ENCODE results near the gene CDH9.
"Not testable (repeated sequence)": the region's sequence is repeated elsewhere in the genome, so short reads cannot be mapped to it uniquely, and the experiment has no call there.

CDH9 gene

GRCh38 chr5:26955161-26955560 lies 83.2 kb downstream of the CDH9 start:
- DNase-seq: no peak

GRCh38 chr5:26948921-26949320 lies 89.5 kb downstream of the CDH9 start:
- no peak for DNase-seq

GRCh38 chr5:26945901-26946300 lies 92.5 kb downstream of the CDH9 start:
- no peak for DNase-seq

GRCh38 chr5:26942481-26942880 lies 95.9 kb downstream of the CDH9 start:
- peak in 1 of 58 donors; percentile 17 for DNase-seq

GRCh38 chr5:26940994-26941393 lies 97.4 kb downstream of the CDH9 start:
- no peak for DNase-seq

- no peak for DNase-seq
These were observed 106.1 kb downstream of the CDH9 start for GRCh38 chr5:26932238-26932637.

GRCh38 chr5:26921439-26921838 lies 116.9 kb downstream of the CDH9 start:
- no peak for DNase-seq

- DNase-seq: no peak
These were observed 134.9 kb downstream of the CDH9 start for GRCh38 chr5:26903469-26903868.

- DNase-seq: no peak
These were observed 143.6 kb downstream of the CDH9 start for GRCh38 chr5:26894719-26895263.

GRCh38 chr5:26893078-26893477 lies 145.3 kb downstream of the CDH9 start:
- no peak for DNase-seq

GRCh38 chr5:26889815-26890214 lies 148.6 kb downstream of the CDH9 start:
- peak in 1 of 58 donors; percentile 4 for DNase-seq

GRCh38 chr5:26884481-26884880 lies 153.9 kb downstream of the CDH9 start:
- peak in 1 of 58 donors; percentile 27 for DNase-seq

GRCh38 chr5:26883375-26883774 lies 155.0 kb downstream of the CDH9 start:
- DNase-seq: no peak

GRCh38 chr5:26881901-26882300 lies 156.5 kb downstream of the CDH9 start:
- no peak for DNase-seq

GRCh38 chr5:26877154-26877553 lies 161.2 kb downstream of the CDH9 start:
- no peak for DNase-seq

GRCh38 chr5:26872337-26872736 lies 166.0 kb downstream of the CDH9 start:
- no peak for DNase-seq

GRCh38 chr5:26869781-26870180 lies 168.6 kb downstream of the CDH9 start:
- DNase-seq: no peak

- no peak for DNase-seq
These were observed 169.9 kb downstream of the CDH9 start for GRCh38 chr5:26868504-26868903.

GRCh38 chr5:26864061-26864460 lies 174.3 kb downstream of the CDH9 start:
- DNase-seq: no peak

GRCh38 chr5:26856238-26856637 lies 182.1 kb downstream of the CDH9 start:
- no peak for DNase-seq

- not testable (repeated sequence) for DNase-seq
These were observed 185.9 kb downstream of the CDH9 start for GRCh38 chr5:26852450-26852849.

- DNase-seq: no peak
These were observed 191.2 kb downstream of the CDH9 start for GRCh38 chr5:26847041-26847736.

GRCh38 chr5:26843677-26844076 lies 194.7 kb downstream of the CDH9 start:
- DNase-seq: no peak
